Mucosa of stomach (tissue), 1 donor: ENCODE measurements around the gene ACTMAP.

Experiments
- H3K27me3 ChIP-seq: one replicate; pipeline ENCODE4 v1.7.0; 2013; ENCODE audit warnings: mild to moderate bottlenecking, low read length; ENCODE audit not compliant: control insufficient read depth, insufficient read depth
- H3K36me3 ChIP-seq: one replicate; pipeline ENCODE4 v1.7.0; 2013; ENCODE audit warnings: low read length; ENCODE audit not compliant: control insufficient read depth, insufficient read depth
- H3K4me1 ChIP-seq: one replicate; pipeline ENCODE4 v1.7.0; 2013; ENCODE audit warnings: mild to moderate bottlenecking, low read length; ENCODE audit not compliant: control insufficient read depth, insufficient read depth
- H3K4me3 ChIP-seq: one replicate; pipeline ENCODE4 v1.7.0; 2013; ENCODE audit warnings: low read length
- H3K9ac ChIP-seq: one replicate; pipeline ENCODE4 v1.7.0; 2013; ENCODE audit warnings: mild to moderate bottlenecking, low read length, moderate library complexity
- H3K9me3 ChIP-seq: one replicate; pipeline ENCODE4 v1.7.0; 2013; ENCODE audit warnings: mild to moderate bottlenecking, low read length, moderate library complexity; ENCODE audit not compliant: control insufficient read depth
- donor health status: Pancreatic carcinoma.

ACTMAP gene

DNA sequence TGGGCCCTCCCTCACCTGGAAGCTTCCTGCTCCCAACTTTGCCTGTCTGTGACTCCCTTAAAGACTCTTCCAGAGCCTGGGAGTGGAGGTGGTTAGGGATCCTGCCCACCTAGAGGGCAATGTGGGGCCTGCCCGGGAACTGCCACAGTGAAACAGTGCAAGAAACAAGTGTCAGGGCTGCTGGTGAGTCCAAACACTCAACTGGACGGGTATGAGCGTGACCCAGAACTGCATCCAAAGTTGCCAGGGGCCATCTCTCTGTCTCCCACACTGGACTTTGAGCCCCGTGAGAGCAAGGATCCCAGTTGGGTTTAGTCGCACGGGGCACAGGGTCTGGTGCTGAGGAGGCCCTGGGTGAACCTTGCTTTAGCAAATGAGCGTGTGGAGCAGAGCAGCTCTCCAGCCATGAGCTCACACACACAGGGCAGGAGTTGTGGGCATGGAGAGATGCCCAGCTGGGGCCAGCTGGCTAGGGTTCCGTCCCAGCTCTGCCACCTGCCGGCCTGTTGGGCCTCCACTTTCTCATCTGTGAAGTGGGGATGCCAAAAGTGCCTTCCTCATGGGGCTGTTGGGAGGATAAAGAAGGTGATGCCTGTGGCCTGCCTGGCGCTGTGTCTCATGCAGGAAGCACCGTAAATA lies 57.0 kb downstream of the ACTMAP start:
- H3K27me3 ChIP-seq: no peaks in the 10 kb centered on the region
- no peak overlapping the region for H3K4me3 ChIP-seq

DNA sequence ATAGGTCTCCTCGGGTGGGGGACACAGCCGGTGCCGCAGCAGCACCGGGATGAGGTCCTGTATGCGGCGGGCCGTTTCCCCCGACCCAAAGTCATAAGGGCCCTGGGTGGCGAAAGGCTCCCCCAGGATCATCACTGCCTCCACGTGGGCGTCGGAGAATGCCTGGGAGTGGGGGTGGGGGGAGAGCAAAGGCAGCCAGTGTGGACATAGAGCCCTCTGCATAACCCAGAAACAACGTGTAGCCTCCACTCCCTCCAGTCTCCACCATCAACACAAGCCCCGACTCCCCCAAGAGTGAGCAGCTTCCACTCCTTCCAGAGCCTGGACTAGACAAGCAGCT lies 58.1 kb downstream of the ACTMAP start:
- Histone ChIP-seq H3K27me3 (no peaks in the 10 kb centered on the region), H3K36me3 (peaks cover 8% of the 10 kb centered on the region), H3K9me3 (no peaks in the 10 kb centered on the region), H3K4me1 (peaks cover 23% of the 10 kb centered on the region), H3K9ac (no peak overlapping the region), H3K4me3 (no peak overlapping the region)

More for the DNA sequence above, 57.0 kb downstream of the ACTMAP start:
- Histone ChIP-seq H3K9me3 (no peaks in the 10 kb centered on the region), H3K36me3 (peaks cover 8% of the 10 kb centered on the region), H3K9ac (no peak overlapping the region), H3K4me1 (peaks cover 12% of the 10 kb centered on the region)

DNA sequence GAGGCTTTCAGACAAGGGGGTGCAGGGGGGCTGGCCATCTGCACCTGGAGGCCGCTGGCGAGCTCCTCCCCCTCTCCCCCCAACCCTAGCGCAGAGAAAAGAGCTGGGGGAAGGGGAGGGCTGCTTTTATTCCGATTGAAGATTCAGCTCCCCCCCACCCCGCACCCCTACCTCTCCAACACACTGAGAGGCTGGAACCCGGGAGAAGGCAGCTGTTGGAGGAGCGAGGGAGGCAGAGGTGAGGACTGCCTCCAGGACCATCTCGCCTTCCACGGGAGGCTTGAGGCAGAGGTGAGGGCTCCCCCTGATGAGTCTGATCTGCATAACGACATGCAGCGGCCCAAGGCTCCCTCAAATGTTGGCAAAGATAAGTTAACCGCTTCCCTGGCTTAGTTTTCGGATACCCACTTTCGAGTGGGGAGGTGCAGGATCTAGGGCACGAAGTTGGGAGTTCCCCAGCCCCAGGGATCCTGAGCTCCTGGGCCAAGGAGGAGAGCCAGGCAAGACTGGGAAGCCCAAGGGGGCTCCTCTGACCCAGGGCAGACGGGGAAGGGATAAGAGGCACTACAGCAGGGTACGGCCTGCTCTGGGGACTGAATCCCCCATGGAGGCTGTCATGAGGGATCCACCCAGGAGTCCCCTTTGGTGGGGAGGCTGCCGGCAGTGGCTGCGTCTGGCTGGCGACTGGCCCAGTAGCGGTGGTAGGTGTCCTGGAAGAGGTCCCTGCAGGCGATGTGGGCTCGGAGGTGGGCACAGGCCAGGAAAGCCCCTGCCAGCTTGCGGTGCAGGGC lies 58.7 kb downstream of the ACTMAP start:
- Histone ChIP-seq H3K4me1 (peaks cover 26% of the 10 kb centered on the region), H3K36me3 (peaks cover 8% of the 10 kb centered on the region), H3K27me3 (no peaks in the 10 kb centered on the region), H3K9me3 (no peaks in the 10 kb centered on the region), H3K4me3 (no peak overlapping the region), H3K9ac (peak overlapping the region; percentile 42)
